ENCODE results near the gene BCL2L2. TPM values are rescaled to one million over a fixed set of nuclear protein-coding genes. Genes with fewer than 3 reads are reported as not detected.

Gene BCL2L2
- total and polyA plus RNA-seq, 9 of the 15 experiments (the other 6 are each of a cell fraction or from before 2014, with no cell fraction given) = 2.6 to 32.5 (median 14.7) TPM

- TF ChIP-seq BRF2 (IDR thresholded peaks at IDR 0.05; ENCODE audit: borderline replicate concordance, insufficient read depth, insufficient read length) = no peak
- no peak for TF ChIP-seq ELF2 (CRISPR knock-in tag; IDR thresholded peaks at IDR 0.05)
- no peak for TF ChIP-seq SMAD2 (IDR thresholded peaks at IDR 0.05; ENCODE audit: low read depth, low read length)
- no peak for TF ChIP-seq ZNF121 (CRISPR knock-in tag; conservative IDR thresholded peaks at IDR 0.05)
- TF ChIP-seq ZNF239 (CRISPR knock-in tag; IDR thresholded peaks at IDR 0.05) = peak; percentile 34; the same call in 1 of the 2 replicates
- peak; percentile 50; the same call in 1 of the 2 replicates for TF ChIP-seq BCOR (IDR thresholded peaks at IDR 0.05)
- TF ChIP-seq U2AF2 (optimal IDR thresholded peaks at IDR 0.05; ENCODE audit: low read depth, low read length) = no peak
- peak; percentile 44 for TF ChIP-seq E2F8 (IDR thresholded peaks at IDR 0.05; ENCODE audit: low read depth, partially characterized antibody)
- no peak for TF ChIP-seq NONO (IDR thresholded peaks at IDR 0.05; ENCODE audit: low read depth in 2 of 2, low read length in 1 of 2)
- no peak for TF ChIP-seq XRCC4 (IDR thresholded peaks at IDR 0.05; ENCODE audit: extremely low read depth, insufficient read depth, insufficient read length)
- TF ChIP-seq HDAC8 (tag; IDR thresholded peaks at IDR 0.05) = no peak; the same call in 1 of the 2 replicates
- TF ChIP-seq ZNF431 (CRISPR knock-in tag; IDR thresholded peaks at IDR 0.05) = no peak
- TF ChIP-seq SP1 (CRISPR knock-in tag; IDR thresholded peaks at IDR 0.05) = peak; percentile 83; the same call in 1 of the 2 replicates
- no peak for TF ChIP-seq GTF2F1 (IDR thresholded peaks at IDR 0.05; ENCODE audit: low read depth, low read length)
- TF ChIP-seq HDAC6 (IDR thresholded peaks at IDR 0.05; ENCODE audit: low read depth, low read length) = no peak
- no peak for TF ChIP-seq IRF9 (tag; IDR thresholded peaks at IDR 0.05)
- TF ChIP-seq MYNN (IDR thresholded peaks at IDR 0.05) = no peak
- no peak for TF ChIP-seq MYNN (CRISPR knock-in tag; IDR thresholded peaks at IDR 0.05)
- TF ChIP-seq EGR1 (conservative IDR thresholded peaks at IDR 0.05) = peak; percentile 84
- TF ChIP-seq MBD1 (CRISPR knock-in tag; IDR thresholded peaks at IDR 0.05) = no peak
- TF ChIP-seq NEUROD1 (IDR thresholded peaks at IDR 0.05; ENCODE audit: borderline replicate concordance, low read depth, low read length, partially characterized antibody) = peak; percentile 70
- no peak for TF ChIP-seq IFI16 (CRISPR knock-in tag; IDR thresholded peaks at IDR 0.05)
- no peak for TF ChIP-seq TAL1 (IDR thresholded peaks at IDR 0.05)
Measured at GRCh38 chr14:23301288-23301968, 5.2 kb upstream of the BCL2L2 start (continued).

All from K562 (cell line).